OCI-LY1 (cell line): Measurements from ENCODE around the gene DHRS7B.

Experiments
- CTCF ChIP-seq: fragments of 200-600 bp; sonication (generic), shearing (Covaris generic); IDR thresholded peaks from 2 replicates; pipeline ENCODE4 v1.5.1; 2017; ENCODE audit warnings: mild to moderate bottlenecking, antibody characterized with exemption, low read length, moderate library complexity, mixed read lengths
- EZH2 ChIP-seq: fragments of 200-600 bp; sonication (generic), shearing (Covaris generic); IDR thresholded peaks from 2 replicates; pipeline ENCODE4 v1.8.0; 2017; ENCODE audit warnings: borderline replicate concordance, mixed run types, mild to moderate bottlenecking, antibody characterized with exemption, low read length, moderate library complexity, mixed read lengths

DNA sequence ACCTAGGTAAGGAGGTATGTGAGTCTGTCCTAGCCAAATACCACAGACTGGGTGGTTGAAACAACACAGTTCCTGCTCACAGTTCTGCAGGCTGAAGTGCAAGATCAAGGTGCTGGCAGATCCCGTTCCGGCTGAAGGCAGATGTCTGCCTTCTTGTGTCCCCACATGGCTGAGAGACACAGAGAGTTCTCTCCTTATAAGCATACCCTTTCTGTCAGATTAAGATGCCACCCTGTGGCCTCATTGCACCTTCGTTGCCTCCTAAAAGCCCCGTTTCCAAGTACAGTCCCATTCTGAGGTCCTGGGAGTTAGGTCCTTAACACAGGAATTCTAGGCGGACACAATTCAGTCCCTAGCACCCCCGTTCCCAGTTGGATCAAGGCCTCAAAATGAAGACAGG is 96.3 kb downstream of the DHRS7B start:
- TF ChIP-seq CTCF (no peak), EZH2 (no peak)
